GM19452 (cell line): ENCODE measurements around the gene SGK1.

Experiments
- ATAC-seq: cut with Tn5 transposase; IDR thresholded peaks from one replicate; pipeline ENCODE4 v1.9.1; 2021; ENCODE audit not compliant: unreplicated experiment

The SGK1 gene

DNA sequence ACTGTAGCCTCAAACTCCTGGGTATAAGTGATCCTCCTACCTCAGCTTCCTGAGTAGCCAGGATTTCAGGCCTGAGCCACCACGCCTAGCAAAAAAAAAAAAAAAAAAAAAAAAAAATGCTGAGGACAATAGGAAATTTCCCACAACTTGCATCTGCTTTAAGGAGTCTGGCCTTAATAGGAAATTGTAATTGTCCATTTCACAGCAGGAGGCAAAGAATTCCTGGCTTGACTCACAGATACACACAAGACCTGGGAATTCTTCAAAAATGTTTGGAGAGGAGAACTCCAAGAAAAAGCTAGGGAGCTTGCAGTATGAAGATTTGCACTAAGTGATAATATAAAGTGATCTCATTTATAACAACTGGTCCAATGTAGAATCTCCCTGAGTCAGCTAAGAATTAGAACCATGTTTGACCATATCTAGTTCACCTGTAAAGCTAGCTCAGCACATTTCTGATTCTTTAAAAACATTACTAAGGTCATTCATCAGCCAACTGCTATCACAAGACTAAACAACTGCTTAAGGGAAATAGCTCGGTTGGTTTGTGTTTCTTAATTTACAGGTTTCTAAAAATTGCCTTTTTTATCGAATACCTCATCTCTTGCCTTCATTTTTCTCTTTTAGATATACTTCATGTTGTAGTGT is 185.3 kb downstream of the SGK1 start:
- ATAC-seq, result no peak

DNA sequence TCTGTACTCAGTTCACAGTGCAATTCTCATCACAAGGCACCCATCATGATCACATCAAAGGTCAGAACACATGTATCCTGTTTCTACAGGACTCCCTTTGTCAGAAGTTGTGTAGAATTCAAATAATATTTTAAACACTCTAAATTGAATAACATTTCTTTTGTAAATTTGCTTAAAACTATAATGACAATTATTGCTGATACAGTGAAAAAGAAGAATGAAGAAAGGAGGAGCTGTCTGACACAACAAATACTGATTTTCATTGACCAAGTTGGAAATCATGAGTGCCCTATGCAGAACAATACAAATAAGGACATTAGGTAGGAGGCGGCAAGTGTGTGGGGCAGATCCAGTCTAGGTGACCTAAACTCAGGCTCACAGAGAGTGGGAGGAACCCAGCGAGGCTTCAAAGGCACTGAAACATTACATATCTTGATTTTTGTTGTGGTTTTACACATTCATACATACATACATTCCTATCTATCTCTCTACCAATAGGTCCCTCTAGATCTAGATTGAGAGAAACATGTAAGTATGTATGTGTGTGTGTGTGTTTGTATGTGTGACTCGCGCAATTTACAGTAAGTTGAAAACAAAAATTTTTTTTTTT is 186.3 kb downstream of the SGK1 start:
- ATAC-seq, result no peak

DNA sequence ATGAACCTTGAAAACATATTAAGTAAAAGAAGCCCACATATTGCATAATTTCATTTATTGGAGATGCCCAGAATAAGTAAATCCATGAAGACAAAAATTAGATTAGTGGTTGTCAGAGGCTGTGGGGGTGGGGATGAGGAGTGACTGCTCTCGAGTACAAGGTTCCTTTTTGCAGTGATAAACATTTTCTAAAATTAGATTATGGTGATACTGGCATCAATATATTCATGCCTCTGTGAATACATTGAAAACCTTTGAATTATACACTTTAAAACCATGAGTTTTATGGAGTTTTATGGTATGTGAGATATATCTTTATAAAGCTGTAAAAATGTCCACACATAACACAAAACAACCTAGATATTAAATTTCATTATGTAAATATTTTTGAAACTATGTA is 189.8 kb downstream of the SGK1 start:
- ATAC-seq, result no peak

DNA sequence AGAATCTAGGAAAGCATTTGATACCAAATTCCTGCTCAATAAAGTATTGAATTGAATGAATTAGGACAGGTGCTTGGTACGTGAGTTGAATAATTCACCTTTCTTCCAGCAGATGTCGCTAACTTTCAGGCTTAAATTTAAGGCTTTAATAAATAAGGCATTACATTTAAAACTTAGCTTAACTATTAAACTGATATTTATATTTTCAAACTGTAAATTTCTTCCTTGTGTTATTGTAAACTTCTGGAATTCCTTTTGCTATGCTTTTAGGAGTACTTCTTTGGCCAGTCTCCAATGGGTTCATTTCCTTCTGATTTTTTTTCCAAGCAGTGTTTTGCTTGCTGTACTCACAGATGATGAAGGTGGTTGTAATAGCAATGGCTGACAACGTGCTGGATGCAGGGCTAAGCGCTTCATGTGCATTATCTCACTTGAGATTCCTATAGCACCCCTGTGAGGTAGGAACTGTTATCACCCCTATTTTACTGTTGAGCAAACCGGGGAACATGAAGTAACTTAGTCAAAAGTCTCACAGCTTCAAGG is 194.2 kb downstream of the SGK1 start:
- ATAC-seq, result no peak

DNA sequence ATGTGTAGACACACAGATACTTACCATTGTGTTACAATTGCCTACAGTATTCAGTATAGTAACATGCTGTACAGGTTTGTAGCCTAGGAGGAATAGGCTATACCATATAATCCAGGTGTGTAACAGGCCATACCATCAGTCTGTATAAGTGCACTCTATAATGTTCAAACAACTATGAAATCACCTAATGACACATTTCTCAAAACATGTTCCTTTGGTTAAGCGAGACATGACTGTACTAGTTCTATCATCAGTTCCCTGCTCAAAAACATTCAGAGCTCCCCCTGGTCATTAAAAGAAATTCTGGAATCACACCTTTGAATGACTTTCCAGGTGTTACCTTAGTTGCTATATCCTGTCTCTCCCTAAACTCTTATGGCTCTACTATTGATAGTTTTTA is 195.1 kb downstream of the SGK1 start:
- no peak for ATAC-seq

DNA sequence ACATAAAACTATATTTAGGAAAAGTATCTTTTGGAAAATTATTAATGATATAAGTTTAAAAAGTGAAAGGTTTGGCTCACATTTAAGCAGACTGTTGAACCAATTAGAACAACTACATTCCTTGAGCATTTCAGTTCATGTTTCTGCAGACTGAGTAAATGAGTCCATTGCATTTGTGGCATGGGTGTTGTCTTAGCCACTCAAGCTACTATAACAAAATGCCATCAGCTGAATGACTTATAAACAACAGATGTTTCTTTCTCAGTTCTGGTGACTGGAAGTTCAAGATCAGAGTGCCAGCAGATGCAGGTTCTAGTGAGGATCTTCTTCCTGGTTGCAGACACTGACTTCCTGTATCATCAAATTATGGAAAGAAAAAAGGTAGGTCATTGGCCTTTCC is 198.4 kb downstream of the SGK1 start:
- ATAC-seq, result no peak
